Measurements from ENCODE around the gene INF2.

- no peak for TF ChIP-seq CTCF (IDR thresholded peaks at IDR 0.05)
- TF ChIP-seq ZFX (IDR thresholded peaks at IDR 0.05; ENCODE audit: borderline replicate concordance): no peak
Measured at GRCh38 chr14:104702106-104702505, 12.7 kb downstream of the INF2 start.
